NCI-H1105 (cell line): ENCODE results near the gene TSC22D1.

ENCODE experiments used
- DNase-seq: peaks from one replicate; lab custom pipeline; 2025; lab: John Stamatoyannopoulos, UW

TSC22D1 gene

DNA sequence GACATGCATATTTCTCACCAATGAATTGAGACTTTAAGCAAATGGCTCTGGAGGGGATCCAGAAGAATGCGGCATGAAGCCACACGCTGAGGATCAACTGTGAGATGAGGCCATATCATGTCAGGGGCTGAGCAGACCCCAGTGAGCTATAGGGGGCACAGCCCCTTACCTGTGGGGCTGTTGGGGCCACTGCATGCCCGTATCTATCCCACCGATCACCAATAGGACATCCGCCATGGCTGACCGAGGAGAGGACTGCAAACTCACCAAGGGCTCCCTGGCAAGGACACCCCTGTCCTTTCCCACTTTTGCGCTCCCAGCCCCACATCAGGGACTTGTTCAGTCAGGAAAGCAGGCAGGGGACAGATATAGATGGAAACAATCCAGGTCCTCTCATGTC, 124.5 kb downstream of the TSC22D1 start:
- no peak for DNase-seq

DNA sequence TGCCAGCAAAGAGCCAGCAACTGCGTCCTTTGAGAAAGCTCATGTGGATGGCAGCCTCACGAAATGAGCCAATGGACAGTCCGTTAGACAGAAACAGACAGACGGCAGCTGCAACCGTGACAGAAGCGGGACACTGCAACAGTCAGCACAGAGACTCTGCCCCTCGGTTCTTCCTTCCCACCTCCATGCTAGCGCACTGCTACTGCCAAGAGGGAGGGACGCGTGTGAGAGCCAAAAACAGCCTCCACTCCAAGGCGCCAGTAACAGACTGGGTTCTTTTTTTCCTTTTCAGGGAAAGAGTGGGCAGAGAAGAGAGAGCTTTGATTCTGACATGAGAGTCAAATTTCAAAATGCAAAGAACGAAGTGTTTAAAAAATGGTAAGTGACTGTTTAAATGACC, 125.0 kb downstream of the TSC22D1 start:
- no peak for DNase-seq

DNA sequence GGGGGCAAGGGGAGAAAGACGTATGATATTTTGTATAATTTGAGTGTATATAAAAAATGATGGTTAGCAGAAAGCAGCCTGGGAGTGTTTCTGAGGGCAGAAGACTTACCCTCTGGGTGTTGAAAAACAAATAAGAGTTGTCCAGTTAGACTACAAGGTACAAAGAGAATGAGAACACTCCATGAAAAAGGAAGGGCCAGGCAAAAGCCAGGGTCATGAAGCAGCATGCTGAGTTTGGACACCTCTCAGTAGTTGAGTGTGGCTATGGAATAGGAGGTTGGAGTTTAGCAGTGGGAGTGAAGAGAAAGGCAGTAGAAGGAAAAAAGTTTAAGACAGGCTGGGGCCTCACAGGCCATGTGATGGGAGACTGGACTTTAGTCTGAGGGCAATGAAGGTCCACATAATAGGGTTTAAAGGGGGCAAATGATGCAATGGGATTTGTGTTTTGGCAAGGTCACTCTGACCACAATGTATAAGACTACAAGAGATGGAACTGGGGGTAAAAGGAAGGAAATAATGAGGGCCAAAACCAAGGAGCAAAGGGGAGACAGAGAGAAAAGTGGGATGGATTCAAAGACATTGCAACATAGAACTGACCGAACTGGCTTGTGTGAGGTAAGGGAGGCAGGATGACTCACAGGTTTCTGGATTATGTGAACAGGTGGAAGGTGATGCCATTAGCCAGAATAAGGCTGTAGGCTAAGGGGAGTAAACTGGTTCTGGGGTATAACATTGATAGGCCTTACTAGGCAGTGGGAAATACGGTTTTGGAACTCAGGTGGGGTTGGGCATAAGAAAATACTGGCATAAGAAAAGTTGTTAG, 125.9 kb downstream of the TSC22D1 start:
- no peak for DNase-seq

DNA sequence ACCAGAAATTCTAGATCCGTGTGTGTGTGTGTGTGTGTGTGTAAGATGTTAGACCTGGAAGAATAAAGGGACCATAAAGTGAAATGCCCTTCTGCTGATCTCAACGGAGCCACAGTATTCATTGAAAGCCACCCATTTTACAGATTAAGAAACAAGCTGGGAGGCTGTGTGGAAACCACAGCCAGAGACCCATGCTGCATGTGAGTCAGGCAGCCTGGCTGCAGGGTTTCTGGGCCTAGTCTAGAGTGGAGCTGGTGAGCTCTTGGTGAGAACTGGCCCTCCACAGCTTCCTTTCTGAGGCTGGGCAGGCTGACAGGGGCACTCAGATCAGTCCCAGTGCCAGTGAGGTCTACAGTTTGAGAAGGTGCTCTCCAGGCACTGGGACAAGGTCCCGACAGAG, 127.3 kb downstream of the TSC22D1 start:
- DNase-seq: no peak

DNA sequence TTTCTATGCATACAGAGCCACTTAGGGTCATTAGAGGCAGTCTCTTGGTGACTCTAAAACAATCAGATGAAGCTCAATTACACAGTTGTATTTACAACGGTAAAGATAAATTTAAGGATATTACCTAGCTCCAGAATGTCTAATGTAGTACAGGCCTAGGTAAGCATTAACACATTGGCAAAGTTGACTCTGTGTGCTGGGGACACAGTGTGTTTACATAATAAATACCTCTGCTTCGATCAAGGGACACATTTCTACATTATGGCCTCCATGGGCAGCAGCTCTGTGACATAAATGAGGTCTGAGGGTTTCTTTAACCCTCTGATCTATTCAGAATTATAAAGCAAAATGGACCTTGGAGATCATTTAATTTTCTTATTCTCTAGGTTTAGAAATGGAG, 127.8 kb downstream of the TSC22D1 start:
- no peak for DNase-seq

DNA sequence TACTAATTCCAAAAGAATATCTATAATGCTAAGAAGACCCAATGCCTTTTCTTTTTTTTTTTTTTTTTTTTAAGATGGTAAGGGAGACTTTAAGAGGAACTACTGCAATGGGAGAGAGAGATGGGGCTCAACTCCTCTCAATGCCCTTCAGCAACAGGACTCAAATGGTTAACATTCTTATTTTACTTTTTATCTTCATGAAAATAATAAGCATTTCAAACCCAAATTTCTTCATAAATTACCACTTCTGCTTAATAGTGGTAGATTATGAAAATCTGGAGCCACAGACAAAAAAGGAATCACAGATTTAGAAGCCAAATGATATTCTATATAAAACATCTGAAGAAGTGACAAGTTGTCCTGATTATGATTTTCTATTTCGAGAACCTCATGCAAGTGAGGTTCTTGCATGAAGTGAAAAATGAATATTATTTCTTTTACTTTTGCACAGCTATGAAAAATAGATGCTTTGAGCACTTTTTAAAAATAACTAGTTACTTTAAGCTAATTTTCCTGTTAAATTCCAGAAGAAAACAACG, 128.3 kb downstream of the TSC22D1 start:
- no peak for DNase-seq

DNA sequence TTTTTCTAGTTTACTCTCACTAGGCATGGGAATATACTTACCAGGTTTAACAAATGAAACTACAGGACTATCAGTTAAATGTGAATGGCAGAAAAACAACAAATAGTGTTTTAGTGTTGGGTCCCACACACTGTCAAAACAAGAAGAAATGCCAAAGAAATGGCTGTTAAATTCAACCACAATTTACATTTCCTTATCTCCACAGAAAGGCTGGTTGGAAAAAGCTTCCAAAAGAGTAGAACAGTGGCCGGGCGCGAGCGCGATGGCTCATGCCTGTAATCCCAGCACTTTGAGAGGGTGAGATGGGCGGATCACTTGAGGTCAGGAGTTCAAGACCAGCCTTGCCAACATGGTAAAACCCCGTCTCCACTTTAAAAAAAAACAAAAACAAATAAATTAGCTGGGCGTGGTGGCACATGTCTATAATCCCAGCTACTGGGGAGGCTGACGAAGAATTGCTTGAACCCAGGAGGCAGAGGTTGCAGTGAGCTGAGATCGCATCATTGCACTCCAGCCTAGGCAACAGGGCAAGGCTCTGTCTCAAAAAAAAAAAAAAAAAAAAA, 136.0 kb downstream of the TSC22D1 start:
- DNase-seq: no peak

DNA sequence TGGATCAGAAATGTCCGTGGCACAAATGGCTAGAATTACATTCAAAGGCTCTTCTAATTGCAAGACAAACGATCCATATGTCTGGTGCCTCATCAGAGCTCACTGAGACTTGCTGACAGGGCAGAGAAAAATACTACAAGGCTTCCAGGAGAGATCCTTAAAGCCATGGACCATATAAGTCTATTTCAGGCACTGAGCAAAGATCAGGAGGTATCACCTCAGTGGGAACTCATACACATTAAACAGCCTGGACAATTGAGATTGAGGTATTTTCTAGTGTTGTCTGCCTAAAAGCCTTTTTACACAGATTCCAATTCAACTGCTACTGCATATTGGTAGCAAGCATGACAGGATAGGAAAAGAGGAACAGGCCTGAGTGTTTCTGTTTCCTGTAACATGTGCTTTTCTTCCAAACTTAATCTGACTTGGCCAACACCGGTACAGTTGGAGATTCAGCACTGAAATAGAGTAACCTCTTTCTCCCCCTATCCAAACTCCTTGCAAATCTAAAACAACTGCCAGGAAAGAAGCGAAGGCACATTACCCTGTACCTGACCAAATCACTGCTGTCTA, 136.6 kb downstream of the TSC22D1 start:
- no peak for DNase-seq

DNA sequence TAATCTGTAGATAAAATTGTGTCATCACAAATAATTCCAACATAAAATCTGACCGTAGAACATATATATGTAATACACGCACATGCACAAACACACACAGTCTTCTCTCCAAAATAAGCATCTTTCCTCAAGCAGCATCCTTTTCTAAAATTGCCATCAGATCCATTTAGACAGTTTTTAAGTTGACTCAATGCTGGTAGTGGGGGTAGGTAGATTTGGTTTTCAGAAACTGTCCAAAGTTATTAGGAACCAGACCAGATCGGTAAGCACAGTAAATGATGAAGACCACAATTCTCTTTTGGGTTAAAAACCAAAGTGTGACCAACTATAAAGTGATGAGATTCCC, 137.9 kb downstream of the TSC22D1 start:
- DNase-seq: no peak

DNA sequence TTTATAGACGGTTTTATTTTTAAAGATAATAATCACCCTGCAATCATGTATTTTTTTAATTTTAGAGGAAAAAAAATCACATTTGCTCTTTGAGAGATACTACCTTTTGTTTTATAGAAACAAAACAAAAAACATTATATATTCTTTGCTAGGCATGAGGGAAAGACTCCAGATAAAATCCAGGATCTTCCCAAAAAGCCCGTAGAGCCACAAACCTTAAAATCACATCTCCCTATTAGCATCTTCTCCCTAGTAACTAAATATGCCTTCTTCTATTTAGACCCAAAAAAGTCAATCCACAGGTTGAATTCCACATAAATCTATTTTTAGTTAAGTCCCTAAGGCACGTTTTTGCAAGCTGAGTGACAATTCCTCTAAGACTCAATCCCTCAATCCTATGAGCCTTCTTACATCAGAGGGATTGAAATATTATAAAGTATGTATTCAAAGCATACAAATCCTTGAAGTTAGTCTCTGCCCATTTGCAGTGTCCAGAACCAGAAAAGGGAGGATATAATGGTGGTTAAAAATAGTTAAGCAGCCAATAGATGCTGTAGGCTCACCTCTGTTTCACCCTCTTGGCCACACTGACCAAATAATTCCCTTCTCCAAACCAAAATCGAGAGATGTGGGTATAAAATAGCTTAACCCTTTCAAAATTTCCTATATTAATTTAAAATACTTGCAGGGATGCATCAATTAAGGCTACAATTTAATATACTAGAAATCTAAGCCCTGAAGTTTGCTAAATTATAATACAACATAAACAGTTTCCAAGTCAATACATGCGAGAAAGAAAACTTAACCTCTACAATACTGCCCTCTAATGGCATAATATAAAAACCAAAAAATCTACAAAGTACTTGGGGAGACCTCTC, 138.5 kb downstream of the TSC22D1 start:
- DNase-seq: no peak

DNA sequence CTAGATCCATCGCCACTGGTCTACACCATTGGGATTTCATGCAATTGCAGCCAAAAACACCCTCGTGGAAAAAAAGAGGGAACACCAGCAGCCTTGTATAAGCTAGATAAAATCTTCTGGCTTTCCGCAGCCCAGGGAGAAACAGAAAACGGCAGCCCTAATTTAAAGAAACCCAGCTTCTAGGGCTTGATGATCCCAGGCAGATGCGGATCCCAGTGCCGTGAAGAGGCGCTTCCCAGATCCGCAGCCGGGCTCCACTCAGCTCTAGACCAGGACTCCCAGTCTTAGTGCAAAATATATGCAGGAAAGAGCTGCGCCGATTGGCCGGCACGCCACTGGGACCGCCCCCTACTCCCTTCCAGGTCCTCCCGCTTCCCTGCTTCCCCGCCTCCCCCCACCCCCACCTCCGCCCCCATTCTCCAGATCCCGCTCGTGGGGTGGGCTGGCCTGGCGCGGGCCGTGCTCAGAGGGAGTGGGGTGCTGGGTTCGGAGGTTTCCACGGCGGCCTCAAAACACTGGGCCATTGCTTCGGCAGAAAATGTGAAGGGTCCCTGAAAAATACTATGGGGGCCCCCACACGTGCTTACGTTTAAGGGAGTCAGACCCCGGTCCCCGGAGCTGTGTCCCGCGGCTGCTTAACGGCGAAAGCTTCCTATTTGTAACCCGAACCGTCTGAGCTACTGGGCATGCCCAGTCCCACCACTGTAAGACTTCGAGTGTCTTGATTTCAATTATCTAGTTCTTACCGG, 139.4 kb downstream of the TSC22D1 start:
- peak; percentile 83 for DNase-seq

DNA sequence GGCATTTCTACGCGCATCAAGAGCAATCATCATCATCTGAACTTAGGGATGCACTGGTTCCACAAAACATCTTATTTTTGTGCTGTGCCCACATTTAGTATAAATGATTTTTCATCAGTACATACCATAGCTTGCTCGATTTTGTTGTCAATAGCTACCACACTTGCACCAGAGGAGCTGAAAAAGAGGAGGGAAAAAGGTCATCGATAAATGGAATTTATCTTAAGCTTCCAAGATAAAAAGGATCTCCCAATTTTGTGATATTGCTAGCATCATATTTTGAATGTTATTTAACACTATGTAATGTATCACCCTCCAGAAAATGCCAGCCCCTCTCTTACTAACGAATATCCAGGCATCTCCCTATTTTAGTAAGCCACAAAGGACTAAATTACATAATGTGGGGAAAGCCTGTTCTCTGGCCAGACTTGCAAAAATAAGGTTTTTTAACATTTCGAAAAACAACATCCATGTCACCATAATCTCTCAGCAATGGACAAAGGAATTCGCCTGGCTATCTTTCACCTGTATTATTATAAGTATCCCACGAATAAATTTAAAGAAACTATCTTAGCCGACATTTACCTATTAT, 140.1 kb downstream of the TSC22D1 start:
- no peak for DNase-seq

DNA sequence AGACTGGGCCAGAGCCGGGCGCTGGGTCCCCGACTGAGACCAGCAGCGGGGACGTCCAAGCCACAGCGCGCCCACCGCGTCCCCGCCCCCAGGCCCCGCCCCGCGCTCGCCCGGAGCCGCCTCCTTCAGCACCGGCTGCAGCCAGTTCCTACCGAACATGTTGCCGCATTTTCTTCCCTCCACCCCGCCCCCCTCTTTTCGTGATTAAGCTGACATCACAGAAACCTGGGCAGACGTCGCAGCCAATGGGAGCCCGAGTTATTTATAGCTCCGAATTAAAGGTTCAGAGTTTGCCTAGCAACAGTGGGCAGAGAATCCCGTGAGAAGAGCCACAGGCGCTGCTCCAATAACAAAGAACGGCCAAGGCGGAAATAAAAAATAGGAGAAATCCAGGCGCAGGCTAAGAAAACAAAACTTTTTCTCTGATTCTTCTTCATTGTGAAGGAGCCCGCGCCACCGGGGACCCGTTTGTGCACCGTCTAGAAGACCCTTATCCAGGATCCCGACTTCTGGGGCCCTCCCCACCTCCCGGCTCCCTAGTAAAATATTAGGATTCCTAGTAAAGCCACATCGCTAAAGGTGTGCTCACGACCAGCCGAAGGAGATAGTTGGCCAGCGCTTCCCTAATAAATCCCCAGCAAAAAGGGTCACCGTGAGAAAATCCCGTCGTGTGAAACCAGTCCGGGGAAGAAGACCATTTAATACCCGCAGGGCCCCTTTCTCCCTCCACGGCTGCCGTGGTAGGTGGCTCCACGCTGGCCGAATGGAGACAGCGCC, 140.8 kb downstream of the TSC22D1 start:
- DNase-seq: peak; percentile 92

DNA sequence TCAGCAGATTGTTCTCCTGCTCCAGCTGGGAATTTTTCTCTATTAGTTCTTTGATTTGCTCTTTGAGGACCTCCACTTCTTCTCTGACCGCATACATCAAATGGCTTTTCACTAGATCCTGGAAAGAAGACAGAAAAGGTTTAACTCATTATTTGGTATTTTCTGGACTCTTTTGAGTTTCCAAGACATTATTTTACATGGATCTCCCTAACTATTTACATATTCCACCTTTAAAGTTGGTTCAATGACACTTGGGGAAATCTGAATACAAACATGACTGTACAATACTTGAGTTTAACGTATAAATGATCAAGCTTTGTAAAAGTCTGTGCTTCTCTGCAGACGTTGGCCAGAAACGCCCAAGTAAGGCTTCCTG, 141.4 kb downstream of the TSC22D1 start:
- DNase-seq: no peak

DNA sequence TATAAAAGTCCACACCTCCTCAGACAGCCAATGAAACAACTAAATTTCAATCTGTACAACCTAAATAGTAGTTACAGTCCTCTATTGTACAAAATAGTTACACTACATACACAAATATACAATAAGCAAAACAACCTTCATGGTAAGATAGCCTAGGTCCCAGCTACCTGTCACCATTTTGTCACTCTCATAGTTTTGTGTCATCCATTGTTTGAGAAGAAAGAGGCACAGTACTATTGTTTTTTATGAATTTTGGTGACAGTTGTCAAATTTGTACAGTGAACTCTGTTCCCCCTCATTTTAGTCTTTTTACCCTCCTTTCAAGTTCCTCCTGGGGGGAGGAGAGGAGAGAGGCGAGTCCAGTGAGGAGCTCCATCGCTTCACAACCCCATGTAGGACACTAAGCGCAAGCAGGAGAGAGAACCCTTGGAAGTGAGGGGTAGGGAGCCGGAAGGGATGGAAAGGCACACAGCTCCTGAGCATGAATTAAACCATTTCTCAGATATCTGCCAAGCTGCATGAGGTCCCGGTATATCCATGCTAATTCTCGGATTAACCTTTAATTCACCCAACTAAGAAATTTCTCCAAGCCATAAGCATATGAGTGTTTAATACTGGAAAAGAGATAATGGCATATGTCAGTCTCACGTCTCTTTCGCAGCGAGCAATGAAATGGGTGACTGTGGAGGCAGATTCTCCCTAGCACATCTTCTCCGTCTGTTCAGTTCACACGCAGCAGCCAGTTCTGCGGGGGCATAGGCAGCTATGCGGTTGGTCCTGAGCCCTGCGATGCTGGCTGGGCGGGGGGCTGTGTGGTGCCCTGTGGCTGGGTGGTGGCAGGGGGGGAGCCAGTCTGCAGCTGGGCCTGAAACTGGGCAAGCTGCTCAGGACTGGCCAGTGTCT, 142.0 kb downstream of the TSC22D1 start:
- no peak for DNase-seq

DNA sequence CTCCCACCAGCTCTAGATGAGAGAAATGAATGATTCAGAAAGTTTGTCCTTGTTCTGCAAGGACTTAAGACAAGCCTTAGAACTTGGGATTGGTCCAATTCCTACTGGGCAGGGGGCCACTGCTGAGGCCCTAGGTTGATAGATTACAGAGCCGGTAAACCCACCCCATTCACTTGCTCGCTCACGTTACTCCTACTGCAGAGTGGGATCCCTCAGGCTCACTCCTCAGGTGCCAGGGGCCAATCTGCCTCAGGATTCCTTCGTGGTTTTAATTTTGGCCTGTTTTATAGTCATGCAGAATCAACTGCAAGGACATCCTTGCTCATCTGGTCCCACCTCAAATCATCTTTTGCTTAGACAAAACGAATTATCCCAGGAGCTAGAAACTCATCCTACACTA, 143.5 kb downstream of the TSC22D1 start:
- no peak for DNase-seq

DNA sequence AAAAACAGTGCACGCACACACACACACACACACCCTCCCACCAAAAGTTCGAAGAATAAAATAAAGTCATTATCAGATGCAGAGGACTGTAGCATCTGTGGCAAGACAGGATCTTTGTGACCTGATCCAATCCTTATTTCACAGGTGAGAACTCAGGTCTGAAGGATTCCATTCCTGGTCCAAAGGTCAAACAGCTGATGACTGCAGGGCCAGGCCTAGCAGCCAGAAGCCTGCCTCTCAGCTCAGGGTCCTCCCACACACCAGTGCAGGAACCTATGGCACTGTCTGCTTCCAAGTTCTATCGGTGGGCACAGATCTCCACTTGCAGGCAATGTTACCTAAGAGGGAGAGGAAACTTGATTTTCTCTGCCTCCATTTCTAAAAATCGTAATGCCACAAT, 145.0 kb downstream of the TSC22D1 start:
- no peak for DNase-seq

DNA sequence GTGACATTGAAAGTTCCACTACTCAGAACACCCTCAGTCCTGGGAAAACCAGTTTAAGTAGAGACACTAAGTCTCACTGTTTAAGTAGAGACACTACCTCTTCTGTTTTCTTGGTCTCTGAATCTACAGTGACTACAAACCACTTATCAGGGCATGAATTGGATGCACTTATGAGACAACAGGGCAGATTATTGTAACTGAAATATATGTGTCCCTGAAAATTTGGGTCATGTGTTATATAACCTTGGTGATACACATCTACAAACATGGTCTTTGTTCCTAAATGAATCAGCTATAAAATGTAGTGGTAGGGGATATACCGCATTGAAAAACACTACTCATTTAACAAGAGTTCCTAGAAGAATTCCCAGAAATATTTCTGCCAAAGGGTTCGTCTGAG, 146.8 kb downstream of the TSC22D1 start:
- no peak for DNase-seq

DNA sequence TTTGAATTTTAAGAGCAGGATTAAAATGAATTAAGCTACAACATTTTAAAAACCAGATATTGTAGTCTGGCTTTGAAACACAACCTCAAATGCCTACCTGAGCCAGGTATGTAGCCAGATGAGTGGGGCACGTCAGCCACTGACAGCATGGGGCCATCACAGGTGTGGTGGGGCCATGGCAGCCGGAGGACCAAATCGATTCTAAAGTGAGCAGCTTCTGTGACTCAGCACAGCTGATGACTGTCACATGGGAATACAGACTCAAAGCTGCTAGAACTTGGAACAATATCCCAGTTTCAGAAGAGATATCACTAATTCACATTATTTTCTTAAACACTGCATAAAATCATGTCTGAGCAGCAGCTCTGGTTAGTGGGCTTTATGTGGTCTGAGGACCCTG, 149.7 kb downstream of the TSC22D1 start:
- no peak for DNase-seq

DNA sequence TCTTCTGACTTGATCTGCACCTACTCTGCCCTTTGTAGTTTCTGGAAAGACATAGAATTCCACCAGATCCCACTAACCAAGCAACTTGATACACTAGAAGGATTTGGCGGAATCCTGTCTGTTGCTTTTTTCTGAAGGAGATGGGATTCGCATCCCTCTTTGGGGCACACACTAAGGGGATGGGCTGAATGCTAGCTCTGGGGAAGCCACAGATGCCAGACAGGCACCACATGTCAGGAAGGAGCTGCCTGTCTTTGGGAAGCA, 150.4 kb downstream of the TSC22D1 start:
- no peak for DNase-seq
